Neural progenitor cell (in vitro differentiated cells): Measurements from ENCODE around the gene C16orf87. TPM values are rescaled to one million over a fixed set of nuclear protein-coding genes. Genes with fewer than 3 reads are reported as not detected.

Experiments
- DNase-seq: peaks from one replicate; pipeline ENCODE4 v3.0.0-alpha.2; 2016; ENCODE audit warnings: low spot score
- H2AFZ ChIP-seq: fragments of 200-600 bp; sonication (generic); replicated peaks from 2 replicates; pipeline ENCODE4 v1.6.1; 2016; ENCODE audit warnings: antibody characterized with exemption
- H3F3A ChIP-seq: fragments of 200-600 bp; sonication (generic); 2 replicates; pipeline ENCODE4 v1.6.1; 2016; ENCODE audit warnings: antibody characterized with exemption, low read depth
- H3K27ac ChIP-seq: fragments of 200-600 bp; sonication (generic); 2 replicates; pipeline ENCODE4 v1.5.1; 2016; ENCODE audit warnings: mild to moderate bottlenecking
- H3K27me3 ChIP-seq: fragments of 200-600 bp; sonication (generic); 2 replicates; pipeline ENCODE4 v1.6.1; 2016; ENCODE audit warnings: mild to moderate bottlenecking, moderate library complexity
- H3K36me3 ChIP-seq: fragments of 200-600 bp; sonication (generic); 2 replicates; pipeline ENCODE4 v1.5.1; 2016
- H3K4me1 ChIP-seq: fragments of 200-600 bp; sonication (generic); 2 replicates; pipeline ENCODE4 v1.6.1; 2016; ENCODE audit warnings: mixed run types
- H3K4me2 ChIP-seq: fragments of 200-600 bp; sonication (generic); 2 replicates; pipeline ENCODE4 v1.6.1; 2016
- H3K4me3 ChIP-seq: fragments of 200-600 bp; sonication (generic); 2 replicates; pipeline ENCODE4 v1.5.1; 2016
- H3K79me2 ChIP-seq: fragments of 200-600 bp; sonication (generic); 2 replicates; pipeline ENCODE4 v1.6.1; 2016; ENCODE audit warnings: low read depth
- H3K9ac ChIP-seq: fragments of 200-600 bp; sonication (generic); 2 replicates; pipeline ENCODE4 v1.6.1; 2016
- H3K9me3 ChIP-seq: fragments of 200-600 bp; sonication (generic); 2 replicates; pipeline ENCODE4 v1.5.1; 2016; ENCODE audit warnings: low read depth
- H4K20me1 ChIP-seq: fragments of 200-600 bp; sonication (generic); 2 replicates; pipeline ENCODE4 v1.6.1; 2016; ENCODE audit warnings: low read depth
- H3K27ac Mint-ChIP-seq: 3 replicates; pipeline ENCODE4 v1.8.0; 2021; ENCODE audit warnings: mixed read lengths
- H3K27me3 Mint-ChIP-seq: 2 replicates; pipeline ENCODE4 v1.8.0; 2022; ENCODE audit warnings: low read depth, mild to moderate bottlenecking, inconsistent platforms, moderate library complexity, mixed read lengths; ENCODE audit not compliant: insufficient read depth
- H3K36me3 Mint-ChIP-seq: 3 replicates; pipeline ENCODE4 v1.8.0; 2021; ENCODE audit warnings: mixed read lengths
- H3K4me1 Mint-ChIP-seq: 3 replicates; pipeline ENCODE4 v1.8.0; 2021; ENCODE audit warnings: mixed read lengths
- H3K4me3 Mint-ChIP-seq: 3 replicates; pipeline ENCODE4 v1.8.0; 2021; ENCODE audit warnings: mild to moderate bottlenecking, moderate library complexity, mixed read lengths
- H3K9me3 Mint-ChIP-seq: 3 replicates; pipeline ENCODE4 v1.8.0; 2020; ENCODE audit warnings: mixed read lengths
- CTCF ChIP-seq: fragments of 200-600 bp; sonication (generic); IDR thresholded peaks from 2 replicates; pipeline ENCODE4 v1.5.1; 2017; ENCODE audit warnings: antibody characterized with exemption, mild to moderate bottlenecking
- EZH2 ChIP-seq: fragments of 200-600 bp; sonication (generic); IDR thresholded peaks from 2 replicates; pipeline ENCODE4 v1.6.1; 2017; ENCODE audit warnings: antibody characterized with exemption, mild to moderate bottlenecking, moderate library complexity
- EZH2phosphoT487 ChIP-seq: fragments of 200-600 bp; sonication (generic); IDR thresholded peaks from 2 replicates; pipeline ENCODE4 v1.6.1; 2017; ENCODE audit warnings: antibody characterized with exemption
- total RNA-seq: library from RNA; depleted of rRNA; stranded (reverse); fragments of >200 nt; gene quantifications from 2 replicates; pipeline ENCODE4 v1.2.3, GENCODE V29; 2015; ENCODE audit warnings: low replicate concordance

Gene C16orf87
- total RNA-seq, 1 donor from 2014 or later, result 66.7 TPM

- no peaks in the 10 kb centered on the region for H3K27me3 ChIP-seq
- H3K79me2 ChIP-seq, result no peaks in the 10 kb centered on the region
- H3K4me2 ChIP-seq, result no peak overlapping the region
- H4K20me1 ChIP-seq, result no peaks in the 10 kb centered on the region
- no peak overlapping the region for H3K27ac ChIP-seq
- TF ChIP-seq EZH2phosphoT487 (no peak), EZH2 (no peak)
- Mint-ChIP-seq H3K36me3 (peaks cover 2% of the 10 kb centered on the region), H3K4me1 (no peaks in the 10 kb centered on the region), H3K27ac (no peak overlapping the region), H3K4me3 (no peak overlapping the region), H3K27me3 (no peaks in the 10 kb centered on the region), H3K9me3 (peaks cover 7% of the 10 kb centered on the region)
- no peak overlapping the region for H2AFZ ChIP-seq
- DNase-seq, result no peak
- H3K4me1 ChIP-seq, result no peaks in the 10 kb centered on the region
- no peaks in the 10 kb centered on the region for H3K9me3 ChIP-seq
- H3K36me3 ChIP-seq, result no peaks in the 10 kb centered on the region
- no peak overlapping the region for H3K9ac ChIP-seq
- no peaks in the 10 kb centered on the region for H3F3A ChIP-seq
- no peak overlapping the region for H3K4me3 ChIP-seq
Measured at GRCh38 chr16:46774743-46775177, 56.2 kb downstream of the C16orf87 start.

DNA sequence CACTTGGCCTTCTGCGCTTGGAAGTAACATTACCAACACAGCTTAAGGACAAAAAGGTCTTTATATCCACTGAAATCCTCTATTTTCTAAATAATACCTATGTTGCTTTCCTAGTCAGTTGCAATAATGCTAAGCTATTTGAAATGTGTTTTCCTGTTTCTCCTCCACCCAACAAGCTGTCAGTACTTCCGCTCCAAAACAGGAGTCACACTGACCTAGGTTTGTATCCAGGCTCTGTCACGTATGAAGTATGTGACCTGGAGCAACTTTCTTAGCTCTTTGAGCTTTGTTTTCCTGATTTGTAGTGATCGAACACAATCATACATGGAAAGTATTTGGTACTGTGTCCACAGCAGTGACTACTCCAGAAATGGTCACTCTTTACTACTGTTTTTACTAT is 58.5 kb downstream of the C16orf87 start:
- peaks cover 3% of the 10 kb centered on the region for H3K9me3 Mint-ChIP-seq
- no peaks in the 10 kb centered on the region for H3K27me3 Mint-ChIP-seq
- H3K27me3 ChIP-seq, result no peaks in the 10 kb centered on the region
- no peaks in the 10 kb centered on the region for H3K36me3 ChIP-seq
- no peak overlapping the region for H2AFZ ChIP-seq
- H3K36me3 Mint-ChIP-seq, result peaks cover 2% of the 10 kb centered on the region
- H3F3A ChIP-seq, result no peaks in the 10 kb centered on the region
- H4K20me1 ChIP-seq, result no peaks in the 10 kb centered on the region
- no peak for TF ChIP-seq EZH2
- no peak for TF ChIP-seq CTCF
- no peak for TF ChIP-seq EZH2phosphoT487
- H3K4me1 Mint-ChIP-seq, result no peaks in the 10 kb centered on the region
- H3K79me2 ChIP-seq, result no peaks in the 10 kb centered on the region
- no peak overlapping the region for H3K4me3 ChIP-seq
- no peak overlapping the region for H3K4me3 Mint-ChIP-seq
- H3K9ac ChIP-seq, result no peak overlapping the region
- H3K27ac ChIP-seq, result no peak overlapping the region
- no peaks in the 10 kb centered on the region for H3K9me3 ChIP-seq
- H3K27ac Mint-ChIP-seq, result no peak overlapping the region
- H3K4me2 ChIP-seq, result no peak overlapping the region
- no peaks in the 10 kb centered on the region for H3K4me1 ChIP-seq
- no peak for DNase-seq

DNA sequence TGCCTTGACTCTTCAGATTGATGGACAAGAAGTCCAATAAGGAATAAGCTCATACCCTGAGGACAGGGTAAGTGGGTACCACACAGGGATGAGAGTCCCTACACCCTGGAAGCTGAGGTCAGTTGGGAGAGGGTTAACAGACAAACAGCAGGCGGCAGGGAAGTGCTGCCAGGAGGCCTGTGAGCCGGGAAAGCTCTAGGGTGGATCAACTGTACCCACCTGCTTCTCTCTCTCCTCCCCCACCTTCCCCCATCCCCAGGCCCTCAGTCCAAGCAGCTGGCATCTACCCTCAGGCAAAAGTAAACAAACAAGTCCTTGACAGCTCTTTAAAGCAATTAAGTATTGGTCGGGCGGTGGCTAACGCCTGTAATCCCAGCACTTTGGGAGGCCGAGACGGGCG is 62.2 kb downstream of the C16orf87 start:
- H3K36me3 Mint-ChIP-seq, result no peaks in the 10 kb centered on the region
- Histone ChIP-seq H4K20me1 (no peaks in the 10 kb centered on the region), H3K4me1 (no peaks in the 10 kb centered on the region), H3K79me2 (no peaks in the 10 kb centered on the region), H3K27me3 (no peaks in the 10 kb centered on the region), H3F3A (no peaks in the 10 kb centered on the region), H3K9me3 (no peaks in the 10 kb centered on the region), H2AFZ (no peak overlapping the region), H3K4me3 (no peak overlapping the region), H3K4me2 (no peak overlapping the region), H3K27ac (no peak overlapping the region), H3K36me3 (no peaks in the 10 kb centered on the region), H3K9ac (no peak overlapping the region)
- H3K4me1 Mint-ChIP-seq, result no peaks in the 10 kb centered on the region
- H3K4me3 Mint-ChIP-seq, result no peak overlapping the region
- H3K27ac Mint-ChIP-seq, result no peak overlapping the region
- DNase-seq, result no peak
- H3K9me3 Mint-ChIP-seq, result no peaks in the 10 kb centered on the region
- TF ChIP-seq EZH2phosphoT487 (no peak), CTCF (no peak), EZH2 (no peak)
- peaks cover 2% of the 10 kb centered on the region for H3K27me3 Mint-ChIP-seq

DNA sequence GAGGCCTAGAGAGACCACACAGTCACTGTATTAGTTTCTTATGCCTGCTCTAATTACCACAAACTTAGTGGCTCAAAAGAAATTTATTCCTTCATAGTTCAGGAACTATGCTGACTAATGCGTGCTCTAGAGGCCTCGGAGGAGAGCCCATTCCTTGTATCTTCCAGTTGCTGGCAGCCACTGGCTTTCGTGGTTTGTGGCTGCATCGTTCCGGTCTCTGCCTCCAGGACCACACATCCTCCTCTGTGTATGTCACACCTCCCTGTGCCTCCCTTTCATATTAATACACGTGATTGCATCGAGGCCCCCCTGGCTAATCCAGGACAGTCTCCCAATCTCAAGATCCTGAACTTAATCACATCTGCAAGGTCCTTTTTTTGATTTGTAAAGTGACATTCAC is 65.9 kb downstream of the C16orf87 start:
- no peak for TF ChIP-seq EZH2
- no peak for TF ChIP-seq CTCF
- no peak for TF ChIP-seq EZH2phosphoT487
- H3K36me3 ChIP-seq, result no peaks in the 10 kb centered on the region
- H4K20me1 ChIP-seq, result no peaks in the 10 kb centered on the region
- H3K9ac ChIP-seq, result no peak overlapping the region
- H3K79me2 ChIP-seq, result no peaks in the 10 kb centered on the region
- H2AFZ ChIP-seq, result no peak overlapping the region
- H3K27me3 ChIP-seq, result no peaks in the 10 kb centered on the region
- no peak overlapping the region for H3K27ac ChIP-seq
- H3K4me1 ChIP-seq, result no peaks in the 10 kb centered on the region
- Mint-ChIP-seq H3K27me3 (peaks cover 4% of the 10 kb centered on the region), H3K27ac (no peak overlapping the region), H3K4me1 (peaks cover 10% of the 10 kb centered on the region), H3K4me3 (no peak overlapping the region), H3K9me3 (no peaks in the 10 kb centered on the region), H3K36me3 (no peaks in the 10 kb centered on the region)
- H3K4me2 ChIP-seq, result no peak overlapping the region
- no peak overlapping the region for H3K4me3 ChIP-seq
- H3F3A ChIP-seq, result no peaks in the 10 kb centered on the region
- DNase-seq, result no peak
- no peaks in the 10 kb centered on the region for H3K9me3 ChIP-seq
